ENCODE data around the gene SPAG16.

SPAG16 gene

DNA sequence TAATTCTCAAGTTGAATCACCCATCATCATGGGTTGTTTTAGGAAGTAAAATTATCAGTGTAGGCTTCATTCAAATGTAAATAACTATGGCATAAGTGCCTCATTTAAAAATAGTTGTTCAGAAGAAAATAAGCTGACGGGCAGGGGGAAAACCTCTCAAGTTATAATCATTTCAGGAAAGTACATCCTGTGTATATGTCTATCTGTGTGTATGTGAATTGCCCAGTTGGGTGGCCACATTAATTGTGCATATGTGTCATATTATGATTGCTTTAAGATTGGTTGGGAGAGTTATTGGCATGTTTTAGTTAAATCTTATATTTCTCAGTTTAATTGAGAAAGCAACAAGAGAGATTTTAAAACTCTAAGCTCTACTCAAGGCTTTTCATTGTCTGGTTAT is 843.8 kb downstream of the SPAG16 start:
- no peak overlapping the region for H3K27ac Mint-ChIP-seq
- no peaks in the 10 kb centered on the region for H3K27me3 Mint-ChIP-seq
- no peaks in the 10 kb centered on the region for H3K36me3 Mint-ChIP-seq
- peaks cover 2% of the 10 kb centered on the region for H3K9me3 Mint-ChIP-seq
- H3K4me1 Mint-ChIP-seq, result no peaks in the 10 kb centered on the region
- no peak for ATAC-seq
- no peak overlapping the region for H3K4me3 Mint-ChIP-seq

DNA sequence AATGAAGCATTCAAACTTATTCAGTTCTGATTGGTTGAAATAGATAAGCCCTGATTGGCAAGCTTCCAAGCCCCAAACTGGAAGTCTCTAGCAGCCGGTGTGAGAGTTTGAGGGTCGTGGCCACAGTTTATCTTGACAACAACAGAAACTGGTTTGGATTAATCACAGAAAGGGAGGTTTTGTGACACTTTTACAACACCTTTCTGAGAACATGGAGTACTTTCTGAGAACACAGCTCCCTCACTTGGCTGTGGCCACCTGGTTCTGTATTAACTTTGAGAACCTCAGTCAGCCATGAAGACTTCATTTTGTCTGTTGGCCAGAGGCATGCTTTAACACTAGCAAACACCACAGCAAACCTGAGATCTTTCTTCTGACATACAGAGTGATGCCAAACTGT is 845.9 kb downstream of the SPAG16 start:
- no peak for ATAC-seq
- Mint-ChIP-seq H3K4me3 (no peak overlapping the region), H3K27ac (no peak overlapping the region), H3K4me1 (no peaks in the 10 kb centered on the region), H3K36me3 (no peaks in the 10 kb centered on the region), H3K9me3 (peaks cover 2% of the 10 kb centered on the region), H3K27me3 (no peaks in the 10 kb centered on the region)

- Mint-ChIP-seq H3K27me3 (no peaks in the 10 kb centered on the region), H3K4me3 (no peak overlapping the region), H3K4me1 (no peaks in the 10 kb centered on the region), H3K36me3 (no peaks in the 10 kb centered on the region), H3K9me3 (peaks cover 2% of the 10 kb centered on the region), H3K27ac (no peak overlapping the region)
- ATAC-seq, result no peak
Measured at GRCh38 chr2:214135966-214136365, 851.7 kb downstream of the SPAG16 start.

GRCh38 chr2:214138779-214139178 is 854.5 kb downstream of the SPAG16 start:
- H3K36me3 Mint-ChIP-seq, result no peaks in the 10 kb centered on the region
- no peak overlapping the region for H3K27ac Mint-ChIP-seq
- H3K4me3 Mint-ChIP-seq, result no peak overlapping the region
- no peaks in the 10 kb centered on the region for H3K9me3 Mint-ChIP-seq
- H3K27me3 Mint-ChIP-seq, result no peaks in the 10 kb centered on the region
- H3K4me1 Mint-ChIP-seq, result no peaks in the 10 kb centered on the region
- no peak for ATAC-seq

DNA sequence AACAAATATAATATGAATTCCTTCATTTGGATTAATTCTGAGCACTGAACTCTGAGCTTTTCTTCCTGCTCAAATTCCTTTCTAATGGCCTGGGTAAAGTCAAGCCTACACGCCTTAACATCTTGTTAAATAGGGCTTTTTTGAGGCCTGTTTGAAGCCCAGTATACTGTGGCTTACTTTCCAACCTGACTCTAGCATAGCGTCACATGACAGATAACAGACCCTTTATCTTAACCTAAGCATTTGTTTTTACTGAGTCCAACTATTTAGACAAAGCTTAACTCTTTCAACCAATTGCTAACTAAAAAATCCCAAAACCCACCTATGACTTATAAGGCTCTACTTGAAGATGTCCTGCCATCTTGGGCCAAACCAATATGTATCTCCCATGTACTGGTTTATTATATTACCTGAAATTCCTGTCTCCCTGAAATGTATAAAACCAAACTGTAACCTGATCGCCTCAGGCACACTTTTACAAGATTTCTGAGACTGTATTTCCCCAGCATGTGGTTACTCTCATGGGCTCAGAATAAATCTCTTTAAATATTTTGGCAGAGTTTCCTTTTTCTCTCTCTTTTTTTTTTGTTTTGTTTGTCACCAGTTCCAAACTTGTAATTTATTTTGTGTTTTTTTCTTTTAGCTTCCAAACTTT is 855.5 kb downstream of the SPAG16 start:
- no peaks in the 10 kb centered on the region for H3K27me3 Mint-ChIP-seq
- no peak overlapping the region for H3K4me3 Mint-ChIP-seq
- no peaks in the 10 kb centered on the region for H3K36me3 Mint-ChIP-seq
- H3K9me3 Mint-ChIP-seq, result no peaks in the 10 kb centered on the region
- no peaks in the 10 kb centered on the region for H3K4me1 Mint-ChIP-seq
- no peak overlapping the region for H3K27ac Mint-ChIP-seq
- ATAC-seq, result no peak

- no peaks in the 10 kb centered on the region for H3K27me3 Mint-ChIP-seq
- ATAC-seq, result no peak
- no peaks in the 10 kb centered on the region for H3K9me3 Mint-ChIP-seq
- no peaks in the 10 kb centered on the region for H3K36me3 Mint-ChIP-seq
- no peak overlapping the region for H3K27ac Mint-ChIP-seq
- no peaks in the 10 kb centered on the region for H3K4me1 Mint-ChIP-seq
- H3K4me3 Mint-ChIP-seq, result no peak overlapping the region
Measured at GRCh38 chr2:214156971-214157370, 872.7 kb downstream of the SPAG16 start.

DNA sequence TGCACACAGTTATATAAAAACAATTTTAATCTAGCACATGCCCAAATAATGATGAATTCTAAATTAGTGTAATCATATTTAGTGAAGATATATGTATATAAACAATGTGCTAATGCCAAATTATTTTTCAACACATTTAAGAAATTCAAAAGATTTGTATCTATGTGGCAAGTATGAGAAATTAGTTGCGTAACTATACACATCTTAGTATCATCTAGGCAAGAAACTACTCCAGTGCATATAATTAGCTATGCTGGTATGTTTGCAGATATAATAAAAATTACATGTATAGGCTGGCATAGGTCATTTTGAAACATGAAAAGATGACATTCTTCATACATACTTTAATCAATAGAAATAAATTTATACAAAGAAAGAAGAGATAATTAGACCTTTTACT is 874.6 kb downstream of the SPAG16 start:
- no peaks in the 10 kb centered on the region for H3K27me3 Mint-ChIP-seq
- no peak overlapping the region for H3K4me3 Mint-ChIP-seq
- ATAC-seq, result no peak
- no peaks in the 10 kb centered on the region for H3K4me1 Mint-ChIP-seq
- H3K27ac Mint-ChIP-seq, result no peak overlapping the region
- H3K9me3 Mint-ChIP-seq, result no peaks in the 10 kb centered on the region
- H3K36me3 Mint-ChIP-seq, result no peaks in the 10 kb centered on the region

DNA sequence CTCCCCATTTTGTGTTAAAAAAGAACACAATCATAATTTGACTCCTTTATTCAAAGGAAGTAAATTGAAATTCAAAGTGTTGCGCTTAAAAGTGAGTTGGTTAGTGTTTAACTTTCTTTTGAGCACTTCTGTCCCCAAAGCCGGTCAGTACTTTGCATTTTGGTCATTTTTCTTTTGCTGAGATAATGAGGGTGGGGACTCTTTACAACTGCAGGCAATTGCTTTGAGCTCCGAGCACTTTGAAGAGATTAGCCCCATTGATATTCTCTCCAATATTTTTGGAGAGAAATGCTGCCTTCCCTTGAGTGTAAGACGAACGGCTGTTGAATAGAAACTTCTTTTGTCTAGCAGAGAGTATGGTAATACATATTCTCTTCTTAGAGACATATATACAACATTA is 885.0 kb downstream of the SPAG16 start:
- ATAC-seq, result no peak
- Mint-ChIP-seq H3K27ac (no peak overlapping the region), H3K36me3 (no peaks in the 10 kb centered on the region), H3K27me3 (no peaks in the 10 kb centered on the region), H3K4me1 (no peaks in the 10 kb centered on the region), H3K9me3 (no peaks in the 10 kb centered on the region), H3K4me3 (no peak overlapping the region)

DNA sequence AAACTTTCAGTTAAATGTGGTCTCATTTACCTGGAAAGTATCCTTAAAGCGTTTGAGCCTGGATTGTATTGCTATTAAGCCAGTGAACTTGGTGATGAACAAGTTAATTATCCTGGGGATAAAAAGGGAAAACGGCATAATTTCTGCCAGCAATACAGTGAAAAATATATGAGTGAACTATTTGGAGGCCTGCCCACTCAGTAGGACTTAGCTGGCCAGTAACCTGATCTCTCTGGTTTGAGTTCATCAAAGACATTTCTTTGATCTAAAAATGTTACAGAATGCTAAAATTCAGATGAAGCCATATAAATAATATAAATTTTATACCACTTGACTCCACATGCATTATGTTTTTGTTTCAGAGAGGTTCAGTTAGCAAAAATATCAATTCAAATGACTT is 885.5 kb downstream of the SPAG16 start:
- Mint-ChIP-seq H3K4me3 (no peak overlapping the region), H3K4me1 (no peaks in the 10 kb centered on the region), H3K36me3 (no peaks in the 10 kb centered on the region)

DNA sequence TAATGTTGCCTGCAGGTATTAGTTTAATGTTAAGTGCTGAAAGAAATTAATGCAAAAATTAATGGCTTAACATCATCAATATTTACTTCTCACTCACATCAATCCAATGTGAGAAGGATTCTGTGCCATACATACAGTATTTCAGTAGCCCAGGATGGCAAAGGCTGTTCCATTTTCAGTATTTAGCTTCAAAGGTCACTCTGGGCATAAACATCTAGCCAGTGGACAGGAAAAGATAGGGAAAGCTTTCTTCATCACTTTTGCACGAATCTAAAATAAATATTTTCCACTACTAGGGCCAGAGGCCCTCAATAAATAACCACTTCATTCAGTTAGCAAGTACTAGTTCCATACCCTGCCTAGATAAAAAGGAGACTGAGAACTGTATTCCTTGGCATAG is 890.3 kb downstream of the SPAG16 start:
- Mint-ChIP-seq H3K36me3 (no peaks in the 10 kb centered on the region), H3K4me1 (no peaks in the 10 kb centered on the region), H3K4me3 (no peak overlapping the region), H3K9me3 (no peaks in the 10 kb centered on the region), H3K27me3 (no peaks in the 10 kb centered on the region), H3K27ac (no peak overlapping the region)
- no peak for ATAC-seq

More for the DNA sequence above, 885.5 kb downstream of the SPAG16 start:
- Mint-ChIP-seq H3K27ac (no peak overlapping the region), H3K27me3 (no peaks in the 10 kb centered on the region), H3K9me3 (no peaks in the 10 kb centered on the region)
- ATAC-seq, result no peak

- H3K27ac Mint-ChIP-seq, result no peak overlapping the region
- no peak for ATAC-seq
- H3K4me3 Mint-ChIP-seq, result no peak overlapping the region
- no peaks in the 10 kb centered on the region for H3K27me3 Mint-ChIP-seq
- no peaks in the 10 kb centered on the region for H3K9me3 Mint-ChIP-seq
- no peaks in the 10 kb centered on the region for H3K36me3 Mint-ChIP-seq
- no peaks in the 10 kb centered on the region for H3K4me1 Mint-ChIP-seq
Measured at GRCh38 chr2:214180071-214180470, 895.8 kb downstream of the SPAG16 start.

GRCh38 chr2:214180686-214181085 is 896.4 kb downstream of the SPAG16 start:
- no peak overlapping the region for H3K27ac Mint-ChIP-seq
- no peaks in the 10 kb centered on the region for H3K36me3 Mint-ChIP-seq
- no peaks in the 10 kb centered on the region for H3K4me1 Mint-ChIP-seq
- no peak for ATAC-seq
- H3K9me3 Mint-ChIP-seq, result no peaks in the 10 kb centered on the region
- no peak overlapping the region for H3K4me3 Mint-ChIP-seq
- no peaks in the 10 kb centered on the region for H3K27me3 Mint-ChIP-seq

GRCh38 chr2:214184461-214184860 is 900.2 kb downstream of the SPAG16 start:
- Mint-ChIP-seq H3K4me3 (no peak overlapping the region), H3K36me3 (no peaks in the 10 kb centered on the region), H3K9me3 (no peaks in the 10 kb centered on the region), H3K27ac (no peak overlapping the region), H3K27me3 (no peaks in the 10 kb centered on the region), H3K4me1 (no peaks in the 10 kb centered on the region)
- ATAC-seq, result no peak

- no peaks in the 10 kb centered on the region for H3K4me1 Mint-ChIP-seq
- H3K27me3 Mint-ChIP-seq, result no peaks in the 10 kb centered on the region
- H3K4me3 Mint-ChIP-seq, result no peak overlapping the region
- no peaks in the 10 kb centered on the region for H3K36me3 Mint-ChIP-seq
- H3K9me3 Mint-ChIP-seq, result no peaks in the 10 kb centered on the region
- no peak for ATAC-seq
- no peak overlapping the region for H3K27ac Mint-ChIP-seq
Measured at GRCh38 chr2:214185546-214185945, 901.3 kb downstream of the SPAG16 start.

GRCh38 chr2:214192711-214193110 is 908.4 kb downstream of the SPAG16 start:
- H3K27ac Mint-ChIP-seq, result no peak overlapping the region
- no peaks in the 10 kb centered on the region for H3K9me3 Mint-ChIP-seq
- H3K27me3 Mint-ChIP-seq, result no peaks in the 10 kb centered on the region
- no peaks in the 10 kb centered on the region for H3K4me1 Mint-ChIP-seq
- no peak overlapping the region for H3K4me3 Mint-ChIP-seq
- no peak for ATAC-seq
- H3K36me3 Mint-ChIP-seq, result no peaks in the 10 kb centered on the region

DNA sequence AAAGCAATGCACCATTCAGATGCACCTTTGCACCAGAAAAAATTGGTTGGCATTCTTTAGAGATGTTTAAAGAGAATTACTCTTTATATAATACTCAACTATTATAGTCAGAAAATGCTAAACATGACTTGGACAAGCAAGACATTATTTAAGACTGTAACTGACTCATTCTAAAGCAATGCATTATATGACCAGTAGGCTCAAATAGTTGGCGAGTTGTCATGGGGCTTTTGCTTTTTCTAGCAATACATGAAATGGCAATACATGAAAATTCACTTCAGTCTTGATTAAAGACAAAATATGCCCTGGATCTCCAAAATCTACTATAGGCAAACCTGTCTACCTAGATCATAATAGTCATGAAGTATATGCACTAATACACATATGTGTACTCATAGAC is 909.7 kb downstream of the SPAG16 start:
- Mint-ChIP-seq H3K9me3 (no peaks in the 10 kb centered on the region), H3K36me3 (no peaks in the 10 kb centered on the region), H3K4me1 (no peaks in the 10 kb centered on the region), H3K4me3 (no peak overlapping the region), H3K27me3 (no peaks in the 10 kb centered on the region), H3K27ac (no peak overlapping the region)
- no peak for ATAC-seq

DNA sequence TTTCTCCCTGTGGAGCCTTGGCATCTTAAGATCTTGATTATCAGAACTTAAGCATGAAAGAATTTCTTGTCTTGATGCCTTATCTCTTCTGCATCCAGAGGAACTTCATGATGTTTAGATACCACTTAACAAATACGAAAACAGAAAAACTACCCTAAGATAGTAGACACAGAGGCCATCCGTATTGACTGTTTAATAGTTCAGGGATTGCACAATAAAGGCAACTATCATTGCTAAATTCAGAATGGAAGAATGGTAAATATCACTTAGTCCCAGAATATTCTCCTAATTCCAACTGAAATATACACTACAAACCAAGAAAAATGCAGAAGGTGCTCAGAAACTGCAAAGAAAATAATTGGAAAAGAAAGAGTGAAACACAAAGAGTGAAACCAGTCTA is 912.0 kb downstream of the SPAG16 start:
- Mint-ChIP-seq H3K4me1 (no peaks in the 10 kb centered on the region), H3K36me3 (no peaks in the 10 kb centered on the region), H3K9me3 (no peaks in the 10 kb centered on the region), H3K4me3 (no peak overlapping the region), H3K27me3 (no peaks in the 10 kb centered on the region), H3K27ac (no peak overlapping the region)
- no peak for ATAC-seq
